ENCODE data around the gene GET4. TPM values are rescaled to one million over a fixed set of nuclear protein-coding genes. Genes with fewer than 3 reads are reported as not detected.
A peak's percentile ranks its signal among the peaks of the same experiment; 100 is the strongest.

The GET4 gene
- total and polyA plus RNA-seq, 2 donors from 2014 or later = 44.8 to 80.8 TPM

DNA sequence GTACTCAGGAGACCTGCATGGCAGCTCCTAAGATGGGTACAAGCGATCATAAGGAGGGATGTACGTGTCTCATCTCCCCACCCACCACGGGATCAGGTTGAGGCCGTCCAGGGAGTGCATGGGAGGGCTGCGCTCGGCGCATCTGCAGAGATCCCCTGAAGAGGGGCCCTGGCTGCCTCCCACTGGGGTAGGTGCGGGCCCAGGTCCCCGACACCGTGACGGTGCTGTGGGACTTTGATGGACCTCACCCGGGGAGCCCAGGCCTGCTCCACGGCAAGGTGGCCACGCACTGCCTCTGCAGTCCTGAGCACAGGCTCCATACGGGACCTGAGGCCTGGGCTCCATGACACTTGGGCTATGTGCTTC, 12.7 kb downstream of the GET4 start:
- no peak for DNase-seq
- H3K4me1 ChIP-seq (ENCODE audit: control insufficient read depth in 2 of 3, insufficient read depth in 2 of 3, low read depth in 1 of 3, low read length in 3 of 3) = peaks cover 0 to 18% (median 0%) of the 10 kb centered on the region in 3 donors
- no peak for FAIRE-seq
- no peak overlapping the region for H3K9ac ChIP-seq (ENCODE audit: low read length in 3 of 3)
- H3K27me3 ChIP-seq (ENCODE audit: control insufficient read depth, insufficient read depth, low read length) = no peaks in the 10 kb centered on the region
- no peak overlapping the region for H3K27ac ChIP-seq (ENCODE audit: low read depth in 2 of 2, low read length in 2 of 2)
- no peaks in the 10 kb centered on the region for H3K9me3 ChIP-seq (ENCODE audit: control insufficient read depth in 2 of 3, insufficient read depth in 1 of 3, low read length in 3 of 3)
- no peak overlapping the region for H3K4me3 ChIP-seq (ENCODE audit: low read length in 3 of 3)
- peaks cover 0 to 26% (median 15%) of the 10 kb centered on the region in 3 donors for H3K36me3 ChIP-seq (ENCODE audit: control insufficient read depth in 2 of 3, insufficient read depth in 3 of 3, low read length in 3 of 3)
- TF ChIP-seq, protein P1, sequence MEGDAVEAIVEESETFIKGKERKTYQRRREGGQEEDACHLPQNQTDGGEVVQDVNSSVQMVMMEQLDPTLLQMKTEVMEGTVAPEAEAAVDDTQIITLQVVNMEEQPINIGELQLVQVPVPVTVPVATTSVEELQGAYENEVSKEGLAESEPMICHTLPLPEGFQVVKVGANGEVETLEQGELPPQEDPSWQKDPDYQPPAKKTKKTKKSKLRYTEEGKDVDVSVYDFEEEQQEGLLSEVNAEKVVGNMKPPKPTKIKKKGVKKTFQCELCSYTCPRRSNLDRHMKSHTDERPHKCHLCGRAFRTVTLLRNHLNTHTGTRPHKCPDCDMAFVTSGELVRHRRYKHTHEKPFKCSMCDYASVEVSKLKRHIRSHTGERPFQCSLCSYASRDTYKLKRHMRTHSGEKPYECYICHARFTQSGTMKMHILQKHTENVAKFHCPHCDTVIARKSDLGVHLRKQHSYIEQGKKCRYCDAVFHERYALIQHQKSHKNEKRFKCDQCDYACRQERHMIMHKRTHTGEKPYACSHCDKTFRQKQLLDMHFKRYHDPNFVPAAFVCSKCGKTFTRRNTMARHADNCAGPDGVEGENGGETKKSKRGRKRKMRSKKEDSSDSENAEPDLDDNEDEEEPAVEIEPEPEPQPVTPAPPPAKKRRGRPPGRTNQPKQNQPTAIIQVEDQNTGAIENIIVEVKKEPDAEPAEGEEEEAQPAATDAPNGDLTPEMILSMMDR (IDR thresholded peaks at IDR 0.05; ENCODE audit: borderline replicate concordance, extremely low read depth, insufficient read depth) = no peak
- intact Hi-C loops (cut with DNase I) = no loop called here

DNA sequence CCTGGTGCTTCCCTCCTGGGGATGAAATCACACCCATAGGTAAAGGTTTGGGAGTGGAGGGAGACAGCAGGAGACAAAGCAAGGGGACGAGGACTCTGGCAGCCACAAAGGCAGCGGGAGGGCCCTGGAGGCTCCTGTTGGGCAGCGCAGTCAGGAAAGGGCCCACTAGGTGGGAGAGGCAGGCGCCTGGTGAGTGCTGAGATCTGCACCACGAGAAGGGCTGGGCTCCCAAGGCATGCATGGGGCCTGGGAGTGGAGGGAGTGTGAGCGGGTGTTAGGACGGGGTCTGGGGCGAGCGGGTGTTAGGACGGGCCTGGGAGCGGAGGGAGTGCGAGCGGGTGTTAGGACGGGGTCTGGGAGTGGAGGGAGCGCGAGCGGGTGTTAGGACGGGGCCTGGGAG, 13.0 kb downstream of the GET4 start:
- H3K36me3 ChIP-seq (ENCODE audit: control insufficient read depth in 2 of 3, insufficient read depth in 3 of 3, low read length in 3 of 3) = peaks cover 0 to 26% (median 15%) of the 10 kb centered on the region in 3 donors
- DNase-seq (peak in 1 of 5 donors; percentile 39), FAIRE-seq (no peak)
- H3K4me1 ChIP-seq (ENCODE audit: control insufficient read depth in 2 of 3, insufficient read depth in 2 of 3, low read depth in 1 of 3, low read length in 3 of 3) = peaks cover 0 to 15% (median 0%) of the 10 kb centered on the region in 3 donors
- H3K9ac ChIP-seq (ENCODE audit: low read length in 3 of 3) = no peak overlapping the region
- no peak overlapping the region for H3K4me3 ChIP-seq (ENCODE audit: low read length in 3 of 3)
- no peaks in the 10 kb centered on the region for H3K9me3 ChIP-seq (ENCODE audit: control insufficient read depth in 2 of 3, insufficient read depth in 1 of 3, low read length in 3 of 3)
- intact Hi-C loops (cut with DNase I) = no loop called here
- H3K27ac ChIP-seq (ENCODE audit: low read depth in 2 of 2, low read length in 2 of 2) = no peak overlapping the region
- H3K27me3 ChIP-seq (ENCODE audit: control insufficient read depth, insufficient read depth, low read length) = no peaks in the 10 kb centered on the region
- TF ChIP-seq, protein P1 (IDR thresholded peaks at IDR 0.05; ENCODE audit: borderline replicate concordance, extremely low read depth, insufficient read depth) = no peak

DNA sequence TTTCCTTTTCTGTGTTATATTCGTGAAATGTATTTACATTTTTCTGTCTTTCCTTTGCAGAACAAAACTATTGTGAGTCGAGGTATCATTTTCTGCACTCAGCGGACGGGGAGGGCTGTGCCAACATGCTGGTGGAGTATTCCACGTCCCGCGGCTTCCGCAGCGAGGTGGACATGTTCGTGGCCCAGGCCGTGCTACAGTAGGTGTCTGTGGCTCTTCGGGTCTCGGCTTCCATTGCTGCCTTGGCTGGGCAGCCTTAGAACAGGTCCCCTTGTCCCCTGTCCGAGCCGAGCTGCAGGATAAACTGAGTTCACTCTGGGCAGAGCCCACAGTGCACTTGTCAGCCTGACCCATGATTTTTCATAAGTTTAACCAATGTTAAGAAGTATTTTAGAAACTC, 14.5 kb downstream of the GET4 start:
- H3K27me3 ChIP-seq (ENCODE audit: control insufficient read depth, insufficient read depth, low read length) = no peaks in the 10 kb centered on the region
- peaks cover 0 to 10% (median 0%) of the 10 kb centered on the region in 3 donors for H3K4me1 ChIP-seq (ENCODE audit: control insufficient read depth in 2 of 3, insufficient read depth in 2 of 3, low read depth in 1 of 3, low read length in 3 of 3)
- no peak for FAIRE-seq
- no peak overlapping the region for H3K4me3 ChIP-seq (ENCODE audit: low read length in 3 of 3)
- H3K36me3 ChIP-seq (ENCODE audit: control insufficient read depth in 2 of 3, insufficient read depth in 3 of 3, low read length in 3 of 3) = peaks cover 0 to 26% (median 20%) of the 10 kb centered on the region in 3 donors
- no peak overlapping the region for H3K9ac ChIP-seq (ENCODE audit: low read length in 3 of 3)
- no peaks in the 10 kb centered on the region for H3K9me3 ChIP-seq (ENCODE audit: control insufficient read depth in 2 of 3, insufficient read depth in 1 of 3, low read length in 3 of 3)
- TF ChIP-seq, protein P1 (IDR thresholded peaks at IDR 0.05; ENCODE audit: borderline replicate concordance, extremely low read depth, insufficient read depth) = no peak
- intact Hi-C loops (cut with DNase I) = no loop called here
- no peak overlapping the region for H3K27ac ChIP-seq (ENCODE audit: low read depth in 2 of 2, low read length in 2 of 2)
- peak in 1 of 5 donors; percentile 63 for DNase-seq

DNA sequence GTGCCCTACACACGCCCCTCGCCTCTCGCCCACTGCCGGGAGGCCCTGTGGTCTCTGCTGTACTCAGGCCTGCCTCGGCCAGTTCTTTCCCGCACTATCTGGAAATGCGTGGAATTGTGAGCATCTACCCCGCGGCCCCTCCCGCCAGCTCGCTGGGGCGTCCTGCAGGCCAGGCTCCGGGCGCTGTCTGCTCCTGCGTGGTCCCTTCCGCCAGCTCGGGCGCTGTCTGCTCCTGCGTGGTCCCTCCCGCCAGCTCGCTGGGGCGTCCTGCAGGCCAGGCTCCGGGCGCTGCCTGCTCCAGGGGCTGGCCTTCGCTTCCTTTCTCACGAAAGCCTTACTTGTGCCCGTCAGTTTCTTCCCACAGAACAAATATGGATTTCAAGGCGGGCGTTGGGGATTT, 14.9 kb downstream of the GET4 start:
- no peak overlapping the region for H3K4me3 ChIP-seq (ENCODE audit: low read length in 3 of 3)
- TF ChIP-seq, protein P1 (IDR thresholded peaks at IDR 0.05; ENCODE audit: borderline replicate concordance, extremely low read depth, insufficient read depth) = no peak
- FAIRE-seq (no peak), DNase-seq (peak in 1 of 5 donors; percentile 60)
- peaks cover 0 to 25% (median 24%) of the 10 kb centered on the region in 3 donors for H3K36me3 ChIP-seq (ENCODE audit: control insufficient read depth in 2 of 3, insufficient read depth in 3 of 3, low read length in 3 of 3)
- peaks cover 0 to 10% (median 0%) of the 10 kb centered on the region in 3 donors for H3K4me1 ChIP-seq (ENCODE audit: control insufficient read depth in 2 of 3, insufficient read depth in 2 of 3, low read depth in 1 of 3, low read length in 3 of 3)
- H3K27me3 ChIP-seq (ENCODE audit: control insufficient read depth, insufficient read depth, low read length) = no peaks in the 10 kb centered on the region
- no peak overlapping the region for H3K27ac ChIP-seq (ENCODE audit: low read depth in 2 of 2, low read length in 2 of 2)
- intact Hi-C loops (cut with DNase I) = no loop called here
- no peaks in the 10 kb centered on the region for H3K9me3 ChIP-seq (ENCODE audit: control insufficient read depth in 2 of 3, insufficient read depth in 1 of 3, low read length in 3 of 3)
- H3K9ac ChIP-seq (ENCODE audit: low read length in 3 of 3) = no peak overlapping the region

Measured in kidney (tissue), 14 donors.